HG02981 (cell line): ENCODE results near the gene TEAD1.
"Not testable (repeated sequence)": the region's sequence is repeated elsewhere in the genome, so short reads cannot be mapped to it uniquely, and the experiment has no call there.

Source experiments
- ATAC-seq: cut with Tn5 transposase; IDR thresholded peaks from one replicate; pipeline ENCODE4 v1.9.1; 2021; ENCODE audit warnings: mild to moderate bottlenecking, moderate library complexity; ENCODE audit not compliant: unreplicated experiment

TEAD1 gene

GRCh38 chr11:12733091-12733490, 58.9 kb downstream of the TEAD1 start:
- ATAC-seq, result no peak

- no peak for ATAC-seq
Observed at GRCh38 chr11:12734625-12735024, 60.4 kb downstream of the TEAD1 start.

GRCh38 chr11:12735262-12735661, 61.0 kb downstream of the TEAD1 start:
- ATAC-seq, result no peak

GRCh38 chr11:12737024-12737423, 62.8 kb downstream of the TEAD1 start:
- ATAC-seq, result no peak

GRCh38 chr11:12741671-12742216, 67.5 kb downstream of the TEAD1 start:
- ATAC-seq, result no peak

GRCh38 chr11:12743834-12744449, 69.7 kb downstream of the TEAD1 start:
- ATAC-seq, result no peak

GRCh38 chr11:12744826-12745502, 70.7 kb downstream of the TEAD1 start:
- ATAC-seq, result no peak

GRCh38 chr11:12745787-12746186, 71.6 kb downstream of the TEAD1 start:
- no peak for ATAC-seq

- ATAC-seq, result no peak
Observed at GRCh38 chr11:12746593-12747097, 72.4 kb downstream of the TEAD1 start.

- no peak for ATAC-seq
Observed at GRCh38 chr11:12748561-12748960, 74.3 kb downstream of the TEAD1 start.

GRCh38 chr11:12749442-12749841, 75.2 kb downstream of the TEAD1 start:
- ATAC-seq, result no peak

GRCh38 chr11:12750181-12750580, 76.0 kb downstream of the TEAD1 start:
- ATAC-seq, result no peak

GRCh38 chr11:12752868-12753524, 78.8 kb downstream of the TEAD1 start:
- ATAC-seq, result no peak

GRCh38 chr11:12754021-12754420, 79.8 kb downstream of the TEAD1 start:
- ATAC-seq, result no peak

- ATAC-seq, result no peak
Observed at GRCh38 chr11:12754582-12755234, 80.5 kb downstream of the TEAD1 start.

- no peak for ATAC-seq
Observed at GRCh38 chr11:12755510-12756453, 81.6 kb downstream of the TEAD1 start.

- no peak for ATAC-seq
Observed at GRCh38 chr11:12756454-12756806, 82.2 kb downstream of the TEAD1 start.

GRCh38 chr11:12756867-12757266, 82.6 kb downstream of the TEAD1 start:
- ATAC-seq, result no peak

- ATAC-seq, result no peak
Observed at GRCh38 chr11:12757416-12757815, 83.2 kb downstream of the TEAD1 start.

- not testable (repeated sequence) for ATAC-seq
Observed at GRCh38 chr11:12758117-12758516, 83.9 kb downstream of the TEAD1 start.
